NCI-H2029 treated with DMSO at 0.1 percent for 48 hours (cell line): Measurements from ENCODE around the gene CRIP2.

Experiments used
- DNase-seq: peaks from one replicate; lab custom pipeline; 2025; lab: John Stamatoyannopoulos, UW

CRIP2 gene

DNA sequence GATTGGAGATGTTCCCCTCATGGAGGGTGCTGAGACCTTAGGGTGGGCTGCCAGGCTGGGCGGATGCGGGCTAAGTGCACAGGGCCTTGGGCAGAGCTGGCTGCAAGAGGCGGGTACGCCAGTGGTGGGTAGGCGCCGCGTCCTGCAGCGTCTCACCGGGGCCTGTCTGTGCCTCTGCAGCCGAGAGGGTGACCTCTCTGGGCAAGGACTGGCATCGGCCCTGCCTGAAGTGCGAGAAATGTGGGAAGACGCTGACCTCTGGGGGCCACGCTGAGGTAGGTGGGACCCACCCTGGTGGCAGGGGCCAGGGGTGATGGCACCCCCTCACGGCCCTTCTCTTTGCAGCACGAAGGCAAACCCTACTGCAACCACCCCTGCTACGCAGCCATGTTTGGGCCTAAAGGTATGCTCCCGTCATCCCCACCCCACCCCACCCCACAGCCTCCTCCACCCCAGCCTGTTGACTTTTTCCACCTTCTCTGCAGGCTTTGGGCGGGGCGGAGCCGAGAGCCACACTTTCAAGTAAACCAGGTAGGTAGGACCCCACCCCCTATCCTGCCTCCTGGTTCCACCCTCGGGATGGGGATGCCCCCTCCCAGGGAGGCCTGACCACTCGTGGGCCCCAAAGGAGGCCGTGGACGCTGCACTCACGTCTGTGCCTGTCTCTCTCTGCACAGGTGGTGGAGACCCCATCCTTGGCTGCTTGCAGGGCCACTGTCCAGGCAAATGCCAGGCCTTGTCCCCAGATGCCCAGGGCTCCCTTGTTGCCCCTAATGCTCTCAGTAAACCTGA lies 13.6 kb downstream of the CRIP2 start:
- no peak for DNase-seq

DNA sequence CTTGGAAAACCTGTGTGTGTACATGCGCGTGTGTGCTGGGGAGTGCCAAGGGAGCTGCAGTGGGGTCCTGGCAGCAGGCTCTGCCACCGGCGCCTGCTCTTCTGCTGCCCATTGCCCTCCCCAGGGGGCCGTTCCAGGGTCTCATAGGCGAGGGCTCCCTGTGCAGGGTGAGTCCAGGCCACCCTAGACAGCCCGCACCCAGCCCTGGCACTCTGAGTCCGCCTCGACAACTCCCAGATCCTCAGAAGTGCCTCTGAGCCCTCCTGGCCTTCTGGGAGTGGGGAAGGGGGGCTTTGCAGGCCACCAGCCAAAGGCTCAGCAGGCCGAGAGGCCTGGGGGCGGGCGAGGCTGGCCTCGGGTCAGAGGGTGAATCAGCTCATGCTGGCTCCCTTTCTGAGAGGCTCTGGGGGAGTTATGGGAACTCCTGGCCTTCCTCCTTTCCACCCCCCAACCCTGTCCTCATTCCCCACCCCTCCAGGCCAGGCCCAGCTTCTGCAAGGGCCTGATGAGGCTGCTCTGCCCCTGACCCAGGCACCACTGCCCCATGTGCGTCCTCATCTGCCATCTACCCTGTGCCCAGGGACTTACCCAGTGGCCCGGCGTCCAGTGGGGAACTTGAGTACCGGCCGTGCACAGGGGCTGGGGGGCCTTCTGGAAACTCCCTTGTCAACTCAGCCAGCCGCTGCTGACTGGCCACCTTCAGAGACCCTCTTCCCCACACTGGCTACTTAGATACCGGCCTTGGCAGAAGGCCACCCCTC lies 14.3 kb downstream of the CRIP2 start:
- DNase-seq = no peak

GRCh38 chr14:105489542-105490266 lies 15.1 kb downstream of the CRIP2 start:
- peak; percentile 24 for DNase-seq

- DNase-seq = no peak
Measured at GRCh38 chr14:105490267-105490571, 15.6 kb downstream of the CRIP2 start.

- DNase-seq = peak; percentile 89
Measured at GRCh38 chr14:105490572-105491365, 16.1 kb downstream of the CRIP2 start, which contains the start of gene TEDC1. TEDC1 (plus strand) TSS chr14:105491246; CDS start chr14:105491376, 130 bp downstream.

DNA sequence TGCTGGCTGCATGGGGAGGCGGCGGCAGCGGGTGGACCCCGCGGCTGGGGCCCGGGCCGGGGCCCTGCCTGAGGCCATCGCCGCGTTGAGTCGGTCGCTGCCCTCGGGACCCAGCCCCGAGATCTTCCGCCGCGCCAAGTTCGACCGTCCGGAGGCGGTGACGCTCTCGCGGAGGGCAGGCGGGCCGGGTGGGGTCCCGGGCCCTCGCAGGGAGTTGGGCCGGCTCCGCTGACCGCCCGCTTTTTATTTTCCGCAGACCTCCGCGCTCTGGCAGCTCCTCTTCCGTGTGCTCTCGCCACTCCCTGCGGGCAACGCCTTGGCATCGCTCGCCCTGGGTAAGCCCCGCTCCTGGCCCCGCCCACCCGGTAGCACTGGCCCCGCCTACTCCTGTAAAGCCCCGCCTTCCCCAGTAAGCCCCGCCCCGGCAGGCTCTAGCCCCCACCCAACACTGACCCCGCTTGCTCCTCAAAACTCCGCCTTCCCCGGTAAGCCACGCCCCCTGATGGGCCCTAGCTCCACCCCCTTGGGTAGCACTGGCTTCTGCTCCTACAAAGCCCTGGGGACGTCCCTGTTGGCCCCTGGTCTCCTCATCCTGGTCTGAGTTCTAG lies 16.8 kb downstream of the CRIP2 start:
- no peak for DNase-seq

DNA sequence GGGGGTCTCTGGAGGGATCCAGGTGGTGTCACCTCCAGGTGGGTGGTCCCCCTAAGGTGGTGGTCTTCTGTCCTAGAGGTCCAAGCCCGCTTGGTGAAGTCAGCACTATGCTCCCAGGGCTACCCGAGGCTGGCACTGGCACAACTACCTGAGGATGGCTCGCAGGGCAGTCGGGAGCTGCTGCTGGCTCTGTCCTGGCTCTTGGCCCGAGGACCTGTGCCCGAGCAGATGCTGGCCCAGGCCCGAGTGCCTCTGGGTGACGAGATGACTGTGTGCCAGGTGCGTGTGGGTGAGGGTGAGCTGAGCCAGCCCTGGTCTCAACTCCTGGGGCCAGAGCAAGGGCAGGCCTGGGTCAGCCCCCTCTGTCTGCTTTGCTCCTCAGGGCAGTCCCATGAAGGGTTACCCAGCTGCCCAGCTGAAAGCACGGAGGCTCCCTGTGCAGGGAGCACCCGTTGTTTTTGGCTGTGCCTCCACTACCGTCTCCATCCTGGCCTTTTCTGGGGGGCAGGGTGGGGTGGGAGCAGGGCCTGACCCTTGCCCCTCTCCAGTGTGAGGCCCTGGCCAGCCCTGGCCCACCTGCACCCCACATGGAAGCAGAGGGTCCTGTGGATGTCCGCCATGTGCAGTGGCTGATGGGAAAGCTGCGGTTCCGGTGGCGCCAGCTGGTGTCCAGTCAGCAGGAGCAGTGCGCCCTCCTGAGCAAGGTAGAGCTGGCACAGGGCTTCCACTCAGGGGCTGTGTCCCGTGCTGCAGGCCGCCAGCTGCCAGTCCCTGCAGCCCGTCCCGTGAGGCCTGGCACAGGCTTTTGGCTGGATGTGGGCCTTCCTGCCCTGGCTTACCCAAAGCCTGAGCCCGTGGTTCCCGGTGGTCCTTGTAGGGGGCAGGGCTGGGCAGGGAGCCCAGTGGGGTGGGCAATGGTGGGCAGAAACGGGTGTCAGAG lies 17.7 kb downstream of the CRIP2 start:
- DNase-seq = no peak

- no peak for DNase-seq
Measured at GRCh38 chr14:105492971-105493871, 18.6 kb downstream of the CRIP2 start.

GRCh38 chr14:105493921-105494605 lies 19.4 kb downstream of the CRIP2 start:
- DNase-seq = no peak

DNA sequence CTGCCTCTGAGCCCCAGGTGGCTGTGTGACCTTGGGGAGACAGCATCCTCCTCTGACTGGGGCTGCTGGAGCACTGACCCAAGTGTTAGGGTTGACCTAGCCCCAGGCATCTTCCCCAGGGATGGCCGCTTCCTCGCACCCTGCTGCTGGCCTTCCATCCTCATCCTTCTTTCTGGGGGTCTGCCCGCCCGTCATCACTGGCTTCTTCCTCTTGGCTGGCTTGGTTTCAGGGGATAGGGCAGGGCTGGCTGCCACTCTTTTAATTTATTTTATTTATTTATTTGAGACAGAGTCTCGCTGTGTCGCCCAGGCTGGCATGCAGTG lies 19.9 kb downstream of the CRIP2 start:
- no peak for DNase-seq

GRCh38 chr14:105495101-105495989 lies 20.7 kb downstream of the CRIP2 start:
- no peak for DNase-seq

GRCh38 chr14:105495990-105496830 lies 21.6 kb downstream of the CRIP2 start:
- DNase-seq = no peak

DNA sequence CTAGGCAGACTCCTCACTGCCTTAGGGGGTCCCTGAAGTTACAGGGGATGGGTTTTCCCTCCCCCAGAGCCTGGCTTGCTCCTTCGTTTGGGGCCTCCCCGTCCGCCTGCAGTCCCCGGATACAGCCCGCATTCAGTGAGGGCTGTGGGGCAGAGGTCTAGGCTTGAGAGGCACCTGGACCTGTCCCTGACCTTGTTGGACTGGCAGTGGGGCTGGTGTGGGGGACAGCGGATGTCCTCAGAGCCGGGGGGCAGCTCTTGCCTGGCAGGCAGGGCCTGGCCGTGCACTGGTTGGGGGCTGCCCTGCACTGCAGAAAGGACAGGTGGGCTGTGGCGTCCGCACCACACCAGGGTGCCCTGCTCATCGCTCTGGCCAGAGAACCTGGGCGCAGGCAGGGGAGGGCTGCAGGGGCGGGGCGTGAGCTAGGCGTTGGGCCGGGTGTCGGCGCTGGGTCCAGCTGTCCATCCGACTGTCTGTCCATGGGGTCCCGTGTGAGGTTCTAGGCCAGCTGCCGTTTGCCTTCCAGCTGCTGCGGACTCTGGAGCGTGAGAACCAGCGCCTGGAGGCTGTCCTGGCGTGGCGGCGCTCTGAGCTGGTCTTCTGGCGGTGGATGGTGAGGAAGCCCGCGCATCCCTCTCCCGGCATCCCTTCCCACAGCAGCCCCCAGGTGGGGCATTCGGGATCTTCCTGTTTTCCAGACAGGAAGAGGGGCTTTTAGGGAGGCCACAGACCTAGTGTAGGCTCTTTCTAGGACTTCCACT lies 22.4 kb downstream of the CRIP2 start:
- DNase-seq = no peak

DNA sequence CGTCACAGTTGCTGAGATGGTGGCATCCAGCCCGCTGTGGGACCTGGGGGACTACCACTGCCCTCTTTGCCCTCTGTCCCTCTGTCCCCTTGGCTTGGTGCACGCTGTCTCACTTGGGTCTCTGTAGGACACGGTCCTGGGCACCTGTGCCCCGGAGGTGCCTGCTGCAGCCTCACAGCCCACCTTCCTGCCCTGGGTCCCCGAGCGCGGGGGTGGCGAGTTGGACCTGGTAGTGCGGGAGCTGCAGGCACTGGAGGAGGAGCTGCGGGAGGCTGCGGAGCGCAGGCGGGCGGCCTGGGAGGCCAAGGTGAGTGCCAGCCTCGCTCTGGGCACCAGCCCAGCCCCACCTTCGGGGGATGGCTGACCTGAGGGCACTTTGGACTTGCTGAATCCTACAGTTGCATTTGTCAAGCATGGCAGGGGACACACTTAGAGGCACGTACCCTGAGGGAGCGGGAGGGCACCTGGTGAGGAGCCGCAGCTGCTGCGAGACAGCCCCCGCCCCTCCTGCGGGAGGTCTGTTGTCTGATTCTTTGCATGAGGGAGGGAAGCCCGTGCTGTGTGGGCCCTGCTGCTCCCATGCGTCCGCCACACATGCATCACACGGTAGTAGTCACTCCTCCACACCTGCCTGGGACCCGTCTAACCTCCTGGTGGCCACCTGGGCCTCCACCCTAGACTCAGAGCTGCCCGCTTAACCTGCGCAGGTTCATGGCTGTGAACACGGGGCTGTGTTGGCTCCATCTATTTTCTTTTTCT lies 23.2 kb downstream of the CRIP2 start:
- no peak for DNase-seq
